NCI-H510A (cell line): ENCODE measurements around the gene TJP1.
"Not testable (repeated sequence)": the region's sequence is repeated elsewhere in the genome, so short reads cannot be mapped to it uniquely, and the experiment has no call there.

Source experiments
- DNase-seq: peaks from one replicate; lab custom pipeline; 2025; lab: John Stamatoyannopoulos, UW

TJP1 gene

DNA sequence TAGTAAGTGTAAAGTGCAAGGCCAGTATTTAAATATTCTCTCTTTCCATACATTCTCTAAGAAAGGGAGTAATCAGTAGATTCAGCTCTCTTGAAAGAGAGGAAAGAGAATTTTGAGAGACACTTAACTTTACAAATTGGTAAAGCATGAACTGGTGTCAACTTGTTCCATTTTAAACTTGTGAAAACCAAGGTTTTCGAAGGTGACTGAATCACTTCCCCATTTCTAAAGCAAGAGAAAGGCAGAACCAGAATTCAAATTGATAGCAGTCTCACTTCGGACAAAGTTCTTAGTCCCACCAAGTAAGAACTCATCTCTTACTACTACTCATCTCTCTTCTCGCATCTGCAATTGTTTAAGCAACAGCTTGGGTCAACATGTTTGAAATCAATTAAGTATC lies 22.4 kb downstream of the TJP1 start:
- DNase-seq = no peak

DNA sequence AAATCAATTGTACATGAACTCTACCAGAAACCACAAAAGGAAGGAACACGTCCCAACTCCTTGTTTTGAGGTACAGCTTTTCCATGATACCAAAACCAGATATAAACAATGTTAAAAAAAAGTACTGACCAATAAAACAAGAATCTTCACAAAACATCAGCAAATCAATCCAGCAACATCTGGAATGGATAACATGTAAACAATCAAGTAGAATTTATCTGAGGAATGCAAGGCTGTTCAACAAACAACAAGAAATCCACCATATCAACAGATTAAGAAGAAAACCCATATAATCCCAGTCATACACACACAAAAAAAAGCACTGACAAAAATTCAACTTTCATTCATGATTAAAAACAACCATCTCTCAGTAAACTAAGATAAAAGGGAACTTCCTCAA lies 26.7 kb downstream of the TJP1 start:
- no peak for DNase-seq

DNA sequence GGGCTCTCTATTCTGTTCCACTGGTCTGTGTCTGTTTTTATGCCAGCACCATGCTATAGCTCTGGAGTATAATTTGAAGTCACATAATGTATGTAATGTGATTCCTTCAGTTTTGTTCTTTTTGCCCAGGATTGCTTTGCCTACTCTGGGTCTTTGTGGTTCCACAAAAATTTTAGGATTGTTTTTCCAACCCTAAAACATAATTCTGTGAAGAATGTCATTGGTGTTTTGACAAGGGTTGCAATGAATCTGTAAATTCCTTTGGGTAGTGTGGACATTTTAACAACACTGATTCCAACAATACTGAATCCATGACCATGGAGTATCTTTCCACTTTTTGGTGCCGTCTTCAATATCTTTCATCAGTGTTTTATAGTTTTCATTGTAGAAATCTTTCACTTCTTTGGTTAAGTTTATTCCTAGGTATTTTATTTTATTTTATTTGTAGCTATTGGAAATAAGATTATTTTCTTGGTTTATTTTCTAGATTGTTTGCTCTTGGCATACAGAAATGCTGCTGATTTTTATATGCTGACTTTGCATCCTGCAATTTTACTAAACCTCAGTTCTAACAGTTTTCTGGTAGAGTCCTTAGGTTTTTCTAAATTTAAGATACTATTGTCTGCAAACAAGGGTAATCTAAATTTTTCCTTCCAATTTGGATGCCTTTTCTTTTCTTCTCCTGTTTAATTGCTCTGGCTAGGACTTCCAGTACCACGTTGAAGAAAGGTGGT lies 29.7 kb downstream of the TJP1 start:
- no peak for DNase-seq

DNA sequence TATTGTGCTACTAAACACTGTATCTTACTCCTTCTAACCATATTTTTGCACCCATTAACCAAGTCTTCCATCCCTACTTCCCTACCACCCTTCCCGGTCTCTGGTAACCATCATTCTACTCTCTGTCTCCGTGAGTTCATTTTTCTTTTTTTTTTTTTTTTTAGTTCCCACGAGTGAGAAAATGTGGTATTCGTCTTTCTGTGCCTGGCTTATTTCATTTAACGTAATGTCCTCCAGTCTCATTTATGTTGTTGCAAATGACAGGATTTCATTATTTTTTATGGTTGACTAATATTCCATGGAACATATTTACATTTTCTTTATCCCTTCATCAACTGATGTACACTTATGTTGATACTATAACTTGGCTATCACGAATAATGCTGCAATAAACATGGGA lies 31.7 kb downstream of the TJP1 start:
- no peak for DNase-seq

DNA sequence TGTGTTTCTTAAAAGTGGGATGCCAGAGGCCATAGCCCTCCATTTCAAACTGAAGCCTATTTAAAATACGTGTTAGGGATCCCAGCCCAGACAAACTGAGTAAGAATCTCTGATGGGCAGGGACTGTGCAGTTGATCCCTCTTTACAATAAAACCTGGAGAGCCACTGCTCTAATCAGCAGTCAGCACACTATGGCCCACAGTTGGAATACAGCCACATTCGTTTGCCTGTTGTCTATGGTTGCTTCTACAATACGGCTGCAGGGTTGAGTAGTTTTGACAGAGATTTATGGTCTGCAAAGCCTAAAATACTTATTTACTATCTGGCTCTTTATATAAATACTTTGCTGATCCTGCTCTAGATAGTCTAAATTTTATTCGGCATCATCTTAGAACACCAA lies 32.4 kb downstream of the TJP1 start:
- DNase-seq = no peak

DNA sequence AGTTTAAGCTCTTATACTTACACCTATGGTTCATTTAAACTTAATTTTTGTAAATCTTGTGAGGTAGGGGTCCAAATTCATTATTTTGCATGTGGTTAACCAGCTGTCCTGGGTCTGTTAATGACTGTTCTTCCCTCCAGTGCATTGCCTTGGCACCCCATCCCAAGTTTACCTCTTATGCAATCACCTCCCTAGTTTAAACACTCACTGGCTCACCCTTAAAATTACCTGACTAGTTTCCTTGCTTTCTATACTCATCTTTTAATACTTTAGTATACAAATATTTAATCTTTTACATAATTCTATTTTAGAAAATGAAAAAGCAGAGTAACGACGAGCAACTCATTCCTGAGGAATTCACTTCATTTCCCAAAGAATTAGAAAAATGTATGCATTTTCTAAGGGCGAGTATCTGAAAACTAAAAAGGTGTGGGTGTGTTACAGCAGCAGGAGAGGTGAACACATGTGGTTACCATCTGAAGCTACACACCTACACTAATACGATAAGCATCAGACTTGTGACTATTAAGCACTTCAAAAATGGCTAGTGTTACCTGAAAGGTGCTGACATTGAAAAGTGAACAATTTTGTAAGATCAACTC lies 33.7 kb downstream of the TJP1 start:
- DNase-seq = no peak

DNA sequence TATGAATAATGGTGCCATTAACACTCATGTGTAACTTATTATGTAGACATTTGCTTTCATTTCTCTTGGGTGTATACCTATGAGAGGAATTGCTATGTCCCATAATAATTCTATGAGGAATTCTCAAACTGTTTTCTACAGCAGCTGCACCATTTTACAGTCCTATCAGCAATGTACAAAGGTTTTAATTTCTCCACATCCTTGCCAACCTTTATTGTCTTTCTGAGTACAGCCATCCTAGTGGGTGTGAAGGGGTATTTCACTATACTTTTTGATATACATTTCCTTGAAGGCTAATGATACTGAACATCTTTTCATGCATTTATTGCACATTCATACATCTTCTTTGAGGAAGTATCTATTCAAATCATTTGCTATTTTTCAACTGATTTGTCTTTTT lies 34.5 kb downstream of the TJP1 start:
- no peak for DNase-seq

DNA sequence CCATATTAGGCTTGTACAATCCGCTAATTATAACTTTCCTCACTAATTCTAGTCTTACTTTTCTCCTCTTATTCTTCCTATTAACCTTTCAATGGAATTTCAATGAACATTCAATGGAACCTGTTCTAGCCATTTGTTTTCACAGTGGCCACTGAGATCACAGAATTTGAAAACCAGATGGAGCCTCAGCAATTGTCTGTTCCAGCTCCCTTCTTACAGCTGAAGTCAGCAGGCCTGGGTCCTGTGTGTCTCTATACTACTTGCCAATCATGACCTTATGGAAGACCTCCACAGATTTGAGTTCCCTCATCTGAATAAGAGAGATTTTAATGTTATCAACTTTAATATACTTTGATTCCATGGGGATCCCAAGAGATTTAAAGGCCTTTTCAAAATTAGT lies 36.6 kb downstream of the TJP1 start:
- DNase-seq = no peak

DNA sequence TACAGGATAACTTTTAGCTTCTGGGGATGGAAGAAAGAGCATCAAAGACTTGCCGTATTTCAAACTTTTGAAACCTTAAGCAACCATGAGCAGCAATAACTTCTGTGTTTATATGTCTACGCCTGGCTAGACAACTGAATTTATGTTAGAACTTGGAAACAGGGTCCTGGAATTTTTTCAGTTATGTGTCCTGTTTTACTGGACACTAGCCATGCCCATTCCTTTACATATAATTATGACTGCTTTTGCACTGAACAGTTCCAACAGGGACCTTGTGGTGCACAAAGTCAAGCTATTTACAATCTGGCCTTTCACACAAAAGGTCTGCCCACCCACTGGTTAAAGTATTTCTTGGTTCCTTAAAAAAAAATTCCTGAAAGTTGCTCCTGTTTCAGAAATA lies 37.1 kb downstream of the TJP1 start:
- DNase-seq = no peak

DNA sequence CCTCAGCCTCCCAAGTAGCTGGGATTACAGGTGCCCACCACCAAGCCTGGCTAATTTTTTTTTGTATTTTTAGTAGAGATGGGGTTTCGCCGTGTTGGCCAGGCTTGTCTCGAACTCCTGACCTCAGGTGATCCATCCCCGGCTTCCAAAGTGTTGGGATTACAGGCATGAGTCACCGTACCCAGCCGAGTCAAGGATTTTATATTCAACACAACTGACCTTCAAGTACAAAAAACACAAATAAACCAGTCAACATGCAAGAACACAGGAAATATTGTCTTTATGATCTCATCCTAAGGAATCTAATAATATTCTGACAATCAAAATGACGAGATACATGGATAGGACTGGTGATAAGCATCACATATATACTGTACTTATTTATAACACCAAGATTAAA lies 37.9 kb downstream of the TJP1 start:
- DNase-seq = no peak

DNA sequence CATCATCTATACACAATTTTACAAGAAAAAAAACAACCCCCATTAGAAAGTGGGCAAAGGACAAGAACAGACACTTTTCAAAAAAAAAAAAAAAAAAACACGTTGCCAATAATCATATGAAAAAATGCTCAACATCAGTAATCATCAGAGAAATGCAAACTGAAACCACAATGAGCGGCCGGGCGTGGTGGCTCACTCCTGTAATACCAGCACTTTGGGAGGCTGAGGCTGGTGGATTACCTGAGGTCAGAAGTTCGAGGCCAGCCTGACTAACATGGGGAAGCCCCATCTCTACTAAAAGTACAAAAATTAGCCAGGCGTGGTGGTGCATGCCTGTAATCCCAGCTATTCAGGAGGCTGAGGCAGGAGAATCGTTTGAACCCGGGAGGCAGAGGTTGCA lies 39.5 kb downstream of the TJP1 start:
- not testable (repeated sequence) for DNase-seq

DNA sequence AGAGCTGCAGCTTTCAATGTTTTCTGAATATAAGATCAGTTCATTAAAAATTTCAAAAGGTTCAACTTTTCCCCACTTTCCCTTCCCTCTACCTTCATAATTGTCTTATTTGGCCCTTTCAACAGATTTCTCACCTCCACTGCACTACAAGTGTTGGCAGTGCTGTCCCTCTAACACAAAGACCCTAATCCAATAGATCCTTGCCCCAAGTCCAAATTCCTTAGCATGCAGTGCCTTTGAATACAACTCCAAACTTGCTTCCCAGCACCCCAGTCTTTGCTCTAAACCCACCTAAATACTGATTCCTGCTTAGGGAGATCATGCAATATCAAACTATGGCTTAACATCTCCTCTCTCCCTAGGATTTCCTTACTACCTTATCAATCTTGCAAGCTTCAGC lies 43.9 kb downstream of the TJP1 start:
- no peak for DNase-seq

DNA sequence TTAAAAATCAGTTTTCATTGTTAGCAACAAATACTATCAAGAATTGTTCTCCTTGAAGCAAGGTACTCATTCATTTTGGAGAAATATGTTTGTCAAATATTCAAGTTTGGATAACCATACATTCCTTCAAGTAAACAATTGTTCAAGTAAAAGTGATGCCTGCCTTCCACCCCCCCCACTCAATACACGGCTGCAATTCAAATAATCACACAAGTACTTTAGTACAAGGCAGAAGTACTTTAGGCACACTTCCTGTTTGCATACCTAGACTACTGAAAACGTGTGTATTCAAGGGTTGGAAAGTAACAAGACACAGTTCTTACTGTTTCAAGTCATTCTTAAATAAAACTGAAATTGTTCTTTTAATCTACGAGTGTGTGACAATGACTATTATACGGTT lies 45.4 kb downstream of the TJP1 start:
- no peak for DNase-seq

DNA sequence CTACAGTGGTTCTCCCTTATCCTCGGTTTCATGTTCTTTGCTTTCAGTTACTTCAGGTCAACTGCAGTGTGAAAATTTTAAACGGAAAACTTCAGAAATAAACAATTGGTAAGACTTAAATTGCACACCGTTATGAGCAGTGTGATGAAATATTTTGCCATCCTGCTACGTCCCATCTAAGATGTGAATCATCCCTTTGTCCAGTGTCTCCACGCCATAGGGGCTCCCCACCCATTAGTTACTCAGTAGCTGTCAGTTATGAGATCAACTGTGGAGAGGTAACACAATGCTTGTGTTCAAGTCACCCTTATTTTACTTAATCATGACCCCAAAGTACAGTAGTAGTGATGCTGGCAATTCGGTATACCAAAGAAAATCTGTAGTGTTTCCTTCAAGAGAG lies 47.4 kb downstream of the TJP1 start:
- no peak for DNase-seq

DNA sequence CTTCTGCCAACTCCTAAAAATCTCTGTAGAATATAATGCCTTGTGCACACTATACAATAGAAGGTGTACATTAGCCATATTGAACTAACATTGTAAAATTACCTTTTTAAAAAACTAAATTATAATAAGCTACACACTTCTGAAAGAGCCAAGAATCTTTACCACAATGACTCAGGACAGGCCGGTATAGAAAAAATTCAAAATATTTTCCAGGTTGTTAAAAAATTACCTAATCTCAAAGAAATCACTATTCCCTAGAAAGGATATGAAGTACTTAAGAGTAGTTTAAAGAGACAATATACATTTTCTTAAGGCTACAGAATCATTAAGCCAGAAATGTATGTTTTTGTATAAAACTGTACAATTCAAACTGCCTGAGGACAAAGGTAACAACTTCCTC lies 48.5 kb downstream of the TJP1 start:
- DNase-seq = no peak

DNA sequence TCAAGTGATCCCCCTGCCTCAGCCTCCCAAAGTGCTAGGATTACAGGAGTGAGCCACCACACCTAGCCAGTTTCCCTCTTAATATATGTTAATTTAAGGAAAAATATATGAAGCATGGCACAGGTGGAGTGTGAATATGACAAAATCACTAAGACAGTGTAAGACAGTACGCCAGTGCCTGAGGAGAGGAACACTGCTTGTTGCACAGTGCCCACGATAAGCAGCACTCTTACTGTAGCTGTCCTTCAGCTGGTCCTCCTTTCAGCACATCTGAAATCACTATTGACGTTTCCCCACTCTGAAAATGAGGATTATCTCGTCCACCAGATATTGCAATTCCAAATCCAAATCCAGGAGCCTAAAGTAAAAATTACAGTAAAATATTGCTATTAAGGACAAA lies 49.3 kb downstream of the TJP1 start:
- DNase-seq = no peak

DNA sequence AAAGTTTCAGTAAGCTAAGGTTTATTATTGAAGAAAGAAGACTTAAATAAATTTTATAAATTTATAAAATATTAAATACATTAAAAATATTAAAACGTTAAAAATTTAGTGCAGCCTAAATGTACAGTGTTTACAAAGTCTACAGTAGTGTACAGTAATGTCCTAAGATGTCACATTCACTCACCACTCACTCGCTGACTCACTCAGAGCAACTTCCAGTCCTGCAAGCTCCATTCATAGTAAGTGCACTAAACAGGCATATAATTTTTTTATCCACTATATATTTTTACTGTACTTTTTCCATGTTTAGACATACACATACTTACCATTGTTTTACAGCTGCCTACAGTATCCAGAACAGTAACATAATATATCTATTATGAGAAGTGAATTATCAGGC lies 51.5 kb downstream of the TJP1 start:
- DNase-seq = no peak

DNA sequence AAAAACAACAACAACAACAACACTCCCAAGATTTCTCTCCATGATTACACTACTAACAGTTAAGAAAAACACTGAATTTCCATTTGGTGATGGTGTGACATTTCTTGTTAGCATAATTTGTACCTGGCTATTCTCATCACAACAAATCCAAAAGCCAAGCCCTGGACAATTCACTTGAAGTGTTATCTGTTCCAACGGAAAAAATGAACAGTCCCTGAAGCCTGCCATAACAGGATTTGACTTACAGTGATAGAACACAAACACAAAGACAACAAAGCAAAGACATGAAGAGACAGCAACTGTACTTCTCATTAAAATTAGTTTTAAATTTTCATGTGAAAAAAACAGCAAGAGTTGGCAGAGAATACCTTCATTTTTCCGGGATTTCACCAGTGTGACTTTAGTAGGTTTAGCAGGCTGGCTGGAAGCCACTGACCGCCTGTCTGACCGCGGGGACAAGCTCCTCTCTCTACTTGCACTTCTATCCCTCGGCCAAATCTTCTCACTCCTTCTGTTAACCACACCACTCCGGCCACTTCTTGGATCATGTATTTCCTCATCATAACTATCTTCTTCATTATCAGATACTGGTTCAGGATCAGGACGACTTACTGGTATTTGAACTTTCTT lies 56.3 kb downstream of the TJP1 start:
- no peak for DNase-seq

DNA sequence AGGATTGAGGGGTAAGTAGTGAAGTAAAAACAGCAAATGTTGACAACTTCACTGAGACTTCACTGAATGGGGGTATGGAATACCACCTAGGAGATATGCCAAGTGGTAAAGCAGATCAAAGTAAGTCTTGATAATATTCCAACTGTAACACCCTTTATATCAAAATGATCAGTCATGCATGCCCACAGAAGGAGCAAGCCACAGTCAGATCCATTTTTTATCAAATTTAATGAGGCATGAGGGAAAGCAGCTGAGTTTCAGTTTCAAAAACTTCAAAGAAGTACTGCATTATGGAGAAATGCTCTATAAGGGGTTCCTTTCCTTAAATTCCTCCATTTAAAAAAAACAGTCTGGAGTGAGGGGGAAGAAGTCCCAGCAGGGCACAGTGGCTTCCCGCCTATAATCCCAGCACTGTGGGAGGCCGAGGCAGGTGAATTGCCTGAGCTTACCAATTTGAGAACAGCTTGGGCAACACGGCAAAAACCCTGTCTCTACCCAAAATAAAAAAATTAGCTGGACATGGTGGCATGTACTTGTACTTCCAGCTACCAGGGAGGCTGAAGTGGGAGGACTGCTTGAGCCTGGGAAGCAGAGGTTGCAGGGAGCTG lies 56.9 kb downstream of the TJP1 start:
- no peak for DNase-seq

DNA sequence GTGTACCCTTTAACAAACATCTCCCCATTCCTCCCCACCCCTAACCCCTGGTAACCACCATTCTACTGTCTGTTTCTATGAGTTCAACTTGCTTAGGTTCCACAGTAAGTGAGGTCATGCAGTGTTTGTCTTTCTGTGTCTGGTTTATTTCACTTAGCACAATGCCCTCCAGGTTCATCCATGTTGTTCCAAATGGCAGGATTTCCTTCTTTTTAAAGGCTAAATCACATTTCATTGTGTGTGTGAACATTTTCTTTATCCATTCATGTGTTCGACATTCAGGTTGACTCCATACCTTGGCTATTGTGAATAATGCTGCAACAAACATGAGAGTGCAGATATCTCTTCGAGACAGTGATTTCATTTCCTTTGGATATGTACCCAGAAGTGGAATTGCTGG lies 62.7 kb downstream of the TJP1 start:
- DNase-seq = no peak

DNA sequence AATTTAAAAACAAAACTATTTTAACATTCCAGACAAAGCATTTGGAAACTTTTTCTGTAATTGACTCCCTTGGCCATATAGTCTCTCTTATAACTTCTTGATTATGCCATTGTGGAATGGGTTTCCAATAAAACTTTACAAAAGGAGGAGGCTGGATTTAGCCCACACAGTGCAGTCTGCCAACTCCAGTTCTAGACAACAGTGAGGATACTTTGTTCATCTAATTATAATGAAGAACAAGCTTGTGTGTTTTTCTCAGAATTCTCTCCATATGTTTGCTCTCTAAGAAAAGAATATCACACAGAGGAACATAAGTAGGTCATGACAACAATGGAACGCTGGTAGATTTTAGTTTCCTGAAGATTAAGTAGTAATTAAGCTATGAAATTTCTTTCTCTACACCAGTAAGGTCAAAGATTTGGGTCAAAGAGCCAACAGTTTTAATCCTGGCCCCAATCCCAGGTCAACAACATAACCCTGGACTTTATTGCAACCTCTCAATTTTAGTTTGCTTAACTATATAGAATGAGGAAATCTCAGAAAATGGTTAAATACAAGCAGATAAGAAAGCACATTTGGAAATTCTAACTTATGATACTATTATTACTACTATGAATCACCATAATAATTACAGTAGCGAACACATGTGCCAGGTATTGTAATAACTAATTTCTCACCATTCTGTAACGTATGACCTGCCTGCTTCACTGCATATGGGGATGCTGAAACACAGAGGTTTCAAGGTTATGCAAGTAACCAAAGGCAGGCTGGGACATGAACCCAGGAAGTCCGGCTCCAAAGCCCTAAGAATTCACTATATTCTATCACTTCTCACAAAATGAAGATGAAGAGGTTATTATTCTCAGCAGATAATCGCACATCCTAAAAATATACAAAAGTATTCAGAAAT lies 65.7 kb downstream of the TJP1 start:
- no peak for DNase-seq

DNA sequence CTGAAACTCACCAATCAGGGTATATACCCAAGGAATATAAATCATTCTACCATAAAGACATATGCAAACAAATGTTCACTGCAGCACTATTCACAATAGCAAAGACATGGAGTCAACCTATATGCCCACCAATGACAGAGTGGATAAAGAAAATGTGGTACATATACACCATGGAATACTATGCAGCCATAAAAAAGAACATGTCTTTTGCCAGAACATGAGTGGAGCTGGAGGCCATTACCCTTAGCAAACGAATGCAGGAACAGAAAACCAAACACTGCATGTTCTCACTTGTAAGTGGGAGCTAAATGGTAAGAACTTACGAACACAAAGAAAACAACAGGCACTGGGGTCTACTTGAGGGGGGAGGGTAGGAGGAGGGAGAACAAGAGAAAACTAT lies 68.3 kb downstream of the TJP1 start:
- not testable (repeated sequence) for DNase-seq
